Adipose tissue (tissue), 3 donors: ENCODE measurements around the gene TUSC2. TPM values are rescaled to one million over a fixed set of nuclear protein-coding genes. Genes with fewer than 3 reads are reported as not detected.
A peak's percentile ranks its signal among the peaks of the same experiment; 100 is the strongest.

Experiments used
- H3K27ac ChIP-seq: one replicate; pipeline ENCODE4 v1.5.1; 2013; ENCODE audit warnings: low read depth, low read length
- WGBS, 3 donors: extraction: QIAGEN DNeasy Blood & Tissue Kit; methylation state at CpG; one replicate each; pipeline ENCODE4 v1.1.7; 2013; 5-methylcytosine and 5-hydroxymethylcytosine counted together
- polyA plus RNA-seq, 3 donors: library from polyadenylated mRNA; stranded (reverse); fragments of 200-250 nt; gene quantifications; one replicate each; pipeline ENCODE4 v1.2.3, GENCODE V29; 2013
- donor health status: healthy with polysubstance abuse.
- donor health status: Bipolar disorder and iron deficiency.
- donor health status: healthy.

The TUSC2 gene
- 10 to 100 TPM; 26.3 to 56.5 (median 31.2) TPM for polyA plus RNA-seq

- H3K27ac ChIP-seq = peak within 1 kb of the TSS; percentile 10
- 1 to 3% (median 3%) methylated on average over 52 to 55 of the region's 55 CpGs for WGBS, 3 donors
Measured at GRCh38 chr3:50327943-50328691, at the start of gene TUSC2. Gene TUSC2 (minus strand): TSS chr3:50328223. CDS start chr3:50328099, 124 bp downstream.

DNA sequence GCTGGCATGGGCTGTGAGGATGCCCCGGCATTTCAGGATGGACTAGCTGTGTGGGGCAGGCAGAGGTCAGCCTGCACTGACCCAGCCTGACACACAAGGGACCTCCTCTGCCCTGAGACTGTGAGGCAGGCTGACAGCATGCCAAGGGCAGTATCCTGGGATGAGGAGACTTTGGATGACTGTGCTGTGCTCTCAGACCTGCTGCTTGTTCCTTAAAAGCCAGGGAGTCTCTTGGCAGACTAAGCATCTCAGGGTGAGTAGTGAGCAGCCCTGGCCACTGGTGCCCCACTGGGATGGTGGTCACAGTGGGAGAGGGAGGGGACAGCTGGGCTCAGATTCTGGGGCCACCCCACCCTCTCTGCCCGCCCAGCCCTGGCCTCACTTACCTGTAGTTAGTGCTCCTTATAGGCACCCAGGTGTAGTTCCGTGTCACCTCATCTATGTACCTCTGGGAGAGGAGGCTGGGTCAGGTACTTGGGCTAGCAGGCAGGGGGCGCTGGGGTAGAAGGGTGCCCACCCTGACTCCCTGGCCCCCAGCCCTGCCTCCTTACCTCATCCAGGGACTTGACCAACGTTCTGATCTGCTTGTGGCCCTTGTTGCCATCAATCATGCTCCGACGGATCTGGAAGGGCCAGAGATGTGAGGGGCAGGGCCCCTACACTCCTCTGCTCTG, 47.4 kb upstream of the TUSC2 start:
- no peak overlapping the region for H3K27ac ChIP-seq
- 77 to 82% (median 80%) methylated on average over 6 to 7 of the region's 7 CpGs for WGBS, 3 donors

DNA sequence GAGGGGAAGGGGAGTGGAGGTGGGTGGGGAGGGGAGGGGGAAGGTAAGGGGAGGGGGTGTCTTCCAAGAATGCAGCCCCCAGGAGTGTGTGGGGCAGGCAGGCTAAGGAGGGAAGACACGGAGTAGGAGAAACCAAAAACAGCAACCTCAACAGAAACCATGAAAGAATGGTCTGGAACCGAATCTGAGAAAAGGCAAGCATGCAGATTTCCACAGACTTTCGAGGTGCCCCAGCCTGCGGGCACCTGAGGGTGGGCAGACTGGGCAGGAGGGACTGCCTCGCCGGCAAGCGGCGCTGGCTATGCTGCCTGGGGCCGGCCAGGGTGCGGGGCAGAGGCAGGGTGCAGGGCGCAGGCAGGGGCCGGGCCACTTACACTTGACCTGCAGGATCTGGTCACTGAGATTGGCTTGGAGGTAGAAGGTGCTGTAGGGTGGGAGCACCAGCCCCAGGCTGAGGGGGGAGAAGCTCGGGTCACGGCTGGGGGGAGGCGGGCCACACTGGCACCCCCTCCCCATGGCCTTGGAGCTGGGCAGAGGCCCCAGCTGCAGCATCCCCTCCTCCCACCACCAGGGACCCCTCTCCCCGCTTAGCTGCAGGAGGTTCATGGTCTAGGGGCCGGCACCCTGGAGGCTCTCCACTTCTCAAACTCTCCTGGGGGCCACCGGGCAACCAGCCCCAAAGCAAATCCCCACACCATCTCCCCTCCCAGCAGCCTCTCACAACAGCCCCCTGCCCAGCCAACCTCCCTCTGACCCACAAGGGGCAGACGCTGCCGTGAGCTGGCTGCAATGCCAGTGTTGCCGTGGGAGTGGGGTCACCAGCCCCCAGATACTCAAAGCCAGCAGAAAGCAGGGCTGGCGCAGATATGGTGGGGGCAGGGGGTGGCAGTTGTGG, 46.6 kb upstream of the TUSC2 start:
- no peak overlapping the region for H3K27ac ChIP-seq
- 66 to 74% (median 67%) methylated on average over 19 to 22 of the region's 22 CpGs for WGBS, 3 donors

GRCh38 chr3:50373146-50374051, 45.4 kb upstream of the TUSC2 start:
- no peak overlapping the region for H3K27ac ChIP-seq
- 49 to 55% (median 53%) methylated on average over 11 to 12 of the region's 12 CpGs for WGBS, 3 donors

DNA sequence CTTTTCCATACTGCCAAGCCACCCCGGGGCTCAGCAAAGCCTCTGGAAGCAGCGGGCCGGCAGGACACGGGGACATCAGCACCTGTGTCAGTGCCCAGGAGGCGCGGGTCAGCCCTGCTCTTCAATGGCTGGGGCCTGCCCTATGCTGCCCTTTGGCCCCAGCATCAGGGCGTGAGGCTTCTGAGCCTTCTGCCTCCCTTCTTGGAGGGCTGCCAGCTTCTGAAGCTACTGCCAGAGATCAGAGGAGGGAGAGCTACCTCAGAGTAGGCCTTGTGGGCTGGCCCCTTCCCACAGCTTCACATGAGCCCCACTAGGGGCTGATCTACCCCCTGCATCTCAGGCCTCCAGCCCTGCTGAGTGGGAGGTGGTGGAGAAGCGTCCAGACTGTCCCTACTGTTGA, 44.3 kb upstream of the TUSC2 start:
- no peak overlapping the region for H3K27ac ChIP-seq
- WGBS, 3 donors = 54 to 67% (median 66%) methylated on average over 8 of the region's 8 CpGs

- 83 to 86% (median 84%) methylated on average over 3 of the region's 3 CpGs for WGBS, 3 donors
Measured at GRCh38 chr3:50371133-50371685, 43.2 kb upstream of the TUSC2 start.

GRCh38 chr3:50370594-50370993, 42.6 kb upstream of the TUSC2 start:
- 50 to 66% (median 58%) methylated on average over 14 of the region's 14 CpGs for WGBS, 3 donors

More at GRCh38 chr3:50371133-50371685, 43.2 kb upstream of the TUSC2 start:
- no peak overlapping the region for H3K27ac ChIP-seq

DNA sequence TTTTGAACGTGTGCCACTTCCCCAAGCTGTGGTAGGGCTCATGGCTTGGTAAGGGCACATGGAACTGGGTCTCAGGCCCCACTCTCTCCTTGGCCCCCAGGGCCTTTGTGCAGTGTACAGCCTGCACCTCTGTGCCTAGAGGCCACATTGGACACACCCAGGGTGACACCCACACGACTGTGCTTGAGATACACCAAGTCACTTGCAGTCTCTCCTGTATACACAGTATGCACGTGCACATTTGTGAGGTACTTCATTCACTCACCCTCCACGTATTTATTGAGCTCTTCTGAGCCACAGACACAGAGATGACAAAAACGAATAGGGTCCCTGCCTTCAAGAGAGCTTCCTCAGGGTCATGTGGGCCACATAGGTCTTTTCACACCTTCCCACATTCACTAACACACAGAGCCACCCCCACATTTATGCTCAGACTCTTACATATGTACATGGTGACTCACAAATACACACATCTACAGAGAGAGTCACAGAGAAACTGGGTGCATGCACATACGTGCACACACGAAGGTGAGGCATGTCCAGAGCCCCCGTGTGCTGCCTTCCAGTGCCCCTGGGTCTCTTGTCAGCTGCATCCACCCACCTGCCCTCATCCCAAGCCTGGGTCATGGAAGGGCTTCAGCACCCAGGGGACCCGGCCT, 41.1 kb upstream of the TUSC2 start:
- no peak overlapping the region for H3K27ac ChIP-seq
- 69 to 74% (median 72%) methylated on average over 9 of the region's 9 CpGs for WGBS, 3 donors

More at GRCh38 chr3:50370594-50370993, 42.6 kb upstream of the TUSC2 start:
- H3K27ac ChIP-seq = no peak overlapping the region

- no peak overlapping the region for H3K27ac ChIP-seq
- WGBS, 3 donors = 61 to 86% (median 75%) methylated on average over 5 of the region's 5 CpGs
Measured at GRCh38 chr3:50365842-50366220, 37.8 kb upstream of the TUSC2 start.

GRCh38 chr3:50365080-50365841, 37.2 kb upstream of the TUSC2 start:
- 4 to 6% (median 6%) methylated on average over 36 to 53 of the region's 53 CpGs for WGBS, 3 donors
- no peak overlapping the region for H3K27ac ChIP-seq

GRCh38 chr3:50364573-50365079, 36.6 kb upstream of the TUSC2 start:
- no peak overlapping the region for H3K27ac ChIP-seq
- 7 to 11% (median 10%) methylated on average over 45 to 48 of the region's 48 CpGs for WGBS, 3 donors

DNA sequence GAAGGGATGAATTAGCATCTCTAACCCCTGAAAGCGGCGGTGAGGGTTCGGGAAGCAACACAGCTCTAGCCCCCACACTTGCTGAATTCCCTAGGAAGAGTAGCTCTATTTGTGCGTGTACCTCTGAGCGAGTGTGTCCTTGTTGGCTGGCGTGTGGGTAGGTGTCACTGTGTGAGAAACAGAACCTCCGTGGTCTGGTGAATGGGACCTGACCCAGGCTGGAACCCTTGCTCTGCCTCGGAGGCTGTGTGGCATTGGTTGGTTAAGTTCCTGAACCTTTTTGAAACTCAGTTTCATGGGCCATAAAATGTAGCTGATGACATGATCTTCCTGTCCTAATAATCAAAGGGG, 31.7 kb upstream of the TUSC2 start:
- no peak overlapping the region for H3K27ac ChIP-seq
- WGBS, 3 donors = 19 to 24% (median 23%) methylated on average over 8 of the region's 8 CpGs

DNA sequence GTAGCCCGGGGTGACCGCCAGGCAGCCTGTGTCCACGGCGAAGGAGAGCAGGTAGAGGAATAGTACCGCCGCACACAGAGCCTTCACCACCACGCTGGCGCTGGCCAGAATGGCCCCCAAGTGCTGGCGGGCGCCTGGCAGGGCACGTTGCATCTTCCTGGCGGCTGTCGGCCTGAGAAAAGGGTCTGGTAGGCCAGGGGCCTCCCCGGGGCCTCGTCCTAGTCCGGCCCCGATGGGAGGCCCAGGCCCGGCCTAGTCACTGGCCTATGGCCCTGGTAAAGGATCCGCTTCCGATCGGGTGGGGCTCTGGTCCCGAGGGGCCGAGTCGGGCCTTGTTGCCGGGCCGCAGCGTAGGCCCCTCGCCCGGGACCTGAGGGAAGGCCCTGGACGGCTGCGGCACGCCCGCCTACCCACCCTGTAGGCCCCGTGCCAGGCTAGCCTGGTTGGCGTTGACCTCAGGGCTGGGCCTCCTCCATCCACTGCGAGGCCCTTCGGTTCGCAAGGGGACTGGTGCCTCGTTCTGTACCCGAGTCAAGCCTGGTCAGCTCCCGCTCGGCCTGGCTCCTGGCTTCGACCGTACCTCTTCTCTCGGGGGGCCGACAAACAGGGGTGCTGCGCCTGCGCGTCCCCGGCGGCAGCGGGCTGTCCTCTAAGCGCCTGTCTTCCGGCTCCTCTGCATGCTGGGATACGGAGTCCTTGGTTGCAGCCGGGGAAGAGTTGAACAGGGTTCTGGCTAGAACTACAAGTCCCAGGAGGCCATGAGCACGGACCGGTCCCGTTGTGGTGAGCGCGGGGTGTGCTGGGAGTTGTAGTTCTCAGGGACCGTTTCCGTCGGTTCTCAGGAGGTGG, 31.1 kb upstream of the TUSC2 start, which contains the start of gene TMEM115:
Gene TMEM115 (minus strand): TSS at position 611 of the 849 bp plus-strand sequence. CDS start 458 bp downstream, at position 153.
- peak within 1 kb of the TSS; percentile 51 for H3K27ac ChIP-seq
- WGBS, 3 donors = 0 to 2% (median 1%) methylated on average over 61 to 64 of the region's 64 CpGs

DNA sequence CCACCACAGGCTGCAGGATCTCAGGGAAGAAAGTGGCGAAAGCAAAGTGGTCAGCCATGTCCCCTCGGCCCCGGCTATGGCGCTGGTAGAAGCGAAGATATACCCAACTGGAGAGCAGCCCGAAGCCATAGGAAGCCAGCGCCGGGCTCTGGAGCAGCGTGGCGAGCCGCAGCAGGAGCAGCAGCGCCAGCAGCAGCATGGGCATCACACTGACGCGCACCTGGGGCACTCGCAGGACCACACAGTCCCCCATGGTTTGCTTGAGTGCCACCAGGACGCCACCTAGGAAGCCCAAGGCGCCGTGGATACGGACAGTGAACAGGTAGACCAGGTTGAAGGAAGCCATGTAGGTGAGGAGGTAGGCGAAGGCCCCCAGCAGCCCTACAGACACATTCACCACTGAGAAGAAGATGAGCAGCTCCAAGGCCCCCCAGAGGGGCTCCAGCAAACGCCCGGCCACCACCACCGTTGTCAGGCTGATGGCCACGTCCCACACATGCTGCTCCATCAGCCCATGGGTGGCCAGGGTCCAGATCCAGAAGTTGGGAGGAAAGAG, 30.4 kb upstream of the TUSC2 start:
- no peak overlapping the region for H3K27ac ChIP-seq
- WGBS, 3 donors = 33 to 55% (median 40%) methylated on average over 24 of the region's 24 CpGs

GRCh38 chr3:50357481-50357880, 29.5 kb upstream of the TUSC2 start:
- no peak overlapping the region for H3K27ac ChIP-seq
- WGBS, 3 donors = 66 to 81% (median 73%) methylated on average over 1 of the region's 1 CpG
